BJ (cell line): Measurements from ENCODE around the gene KIAA0930. TPM values are rescaled to one million over a fixed set of nuclear protein-coding genes. Genes with fewer than 3 reads are reported as not detected.

ENCODE experiments used
- CTCF ChIA-PET: fragments of 350-600 bp; formaldehyde crosslinking; extraction: SDS; loops from one replicate; lab custom pipeline; 2021; ENCODE audit warnings: antibody characterized with exemption, inconsistent platforms; lab: Yijun Ruan, JAX
- POLR2A ChIA-PET: fragments of 300-600 bp; sonication (Branson Sonifier 250); formaldehyde crosslinking; extraction: SDS; loops from one replicate; lab custom pipeline; 2021; ENCODE audit warnings: antibody characterized with exemption; lab: Charles Lee
- DNase-seq: peaks from one replicate; pipeline ENCODE4 v3.0.0-alpha.2; 2011; ENCODE audit warnings: low read depth
- H3K27me3 ChIP-seq: 2 replicates; pipeline ENCODE4 v1.6.0; 2011; ENCODE audit warnings: low read length; ENCODE audit not compliant: control insufficient read depth, insufficient read depth
- H3K36me3 ChIP-seq: 2 replicates; pipeline ENCODE4 v1.5.1; 2011; ENCODE audit warnings: low read length; ENCODE audit not compliant: control insufficient read depth, insufficient read depth
- H3K4me3 ChIP-seq: 2 replicates; pipeline ENCODE4 v1.5.1; 2011; ENCODE audit warnings: low read depth, mild to moderate bottlenecking, control low read depth, low read length
- CTCF ChIP-seq: IDR thresholded peaks from 2 replicates; pipeline ENCODE4 v1.5.1; 2011; ENCODE audit warnings: low read depth, mild to moderate bottlenecking, control low read depth, inconsistent platforms, low read length, moderate library complexity; ENCODE audit not compliant: insufficient read depth
- polyA plus RNA-seq: library from polyadenylated mRNA; depleted of rRNA; stranded (reverse); fragments of >200 nt; gene quantifications from 2 replicates; pipeline ENCODE4 v1.2.3, GENCODE V29; 2011

KIAA0930 gene
- polyA plus RNA-seq, 1 experiment, result 64.0 TPM

- Histone ChIP-seq H3K4me3 (no peak overlapping the region), H3K27me3 (no peaks in the 10 kb centered on the region), H3K36me3 (no peaks in the 10 kb centered on the region)
- DNase-seq, result peak; percentile 97
- TF ChIP-seq CTCF, result no peak
- ChIA-PET CTCF (interaction anchor here (0.6 to 2.0 kb wide), 6 partner anchors 16 to 306 kb away, joined by 3 to 8 read pairs (median 3); no protein-coding TSS in a partner anchor), POLR2A (interaction anchor here (0.5 to 0.6 kb wide), 2 partner anchors 22 to 751 kb away, joined by 3 to 6 read pairs; no protein-coding TSS in a partner anchor)
These were observed 5.6 kb upstream of the KIAA0930 start for GRCh38 chr22:45246060-45246985.

GRCh38 chr22:45244916-45245315 lies 4.2 kb upstream of the KIAA0930 start:
- CTCF ChIA-PET, result interaction anchor here (1.0 to 2.0 kb wide), 2 partner anchors 36 to 144 kb away, joined by 3 to 8 read pairs; no protein-coding TSS in a partner anchor
- POLR2A ChIA-PET, result no interaction called here
- no peak for DNase-seq
- Histone ChIP-seq H3K27me3 (no peaks in the 10 kb centered on the region), H3K36me3 (no peaks in the 10 kb centered on the region), H3K4me3 (no peak overlapping the region)
- no peak for TF ChIP-seq CTCF

GRCh38 chr22:45242778-45243191 lies 2.1 kb upstream of the KIAA0930 start:
- no peak overlapping the region for H3K4me3 ChIP-seq
- DNase-seq, result no peak
- TF ChIP-seq CTCF, result no peak
- H3K36me3 ChIP-seq, result peaks cover 4% of the 10 kb centered on the region
- ChIA-PET CTCF (interaction anchor here (0.7 kb wide), 1 partner anchor 130 kb away, joined by 3 read pairs; no protein-coding TSS in a partner anchor), POLR2A (no interaction called here)
- no peaks in the 10 kb centered on the region for H3K27me3 ChIP-seq

DNA sequence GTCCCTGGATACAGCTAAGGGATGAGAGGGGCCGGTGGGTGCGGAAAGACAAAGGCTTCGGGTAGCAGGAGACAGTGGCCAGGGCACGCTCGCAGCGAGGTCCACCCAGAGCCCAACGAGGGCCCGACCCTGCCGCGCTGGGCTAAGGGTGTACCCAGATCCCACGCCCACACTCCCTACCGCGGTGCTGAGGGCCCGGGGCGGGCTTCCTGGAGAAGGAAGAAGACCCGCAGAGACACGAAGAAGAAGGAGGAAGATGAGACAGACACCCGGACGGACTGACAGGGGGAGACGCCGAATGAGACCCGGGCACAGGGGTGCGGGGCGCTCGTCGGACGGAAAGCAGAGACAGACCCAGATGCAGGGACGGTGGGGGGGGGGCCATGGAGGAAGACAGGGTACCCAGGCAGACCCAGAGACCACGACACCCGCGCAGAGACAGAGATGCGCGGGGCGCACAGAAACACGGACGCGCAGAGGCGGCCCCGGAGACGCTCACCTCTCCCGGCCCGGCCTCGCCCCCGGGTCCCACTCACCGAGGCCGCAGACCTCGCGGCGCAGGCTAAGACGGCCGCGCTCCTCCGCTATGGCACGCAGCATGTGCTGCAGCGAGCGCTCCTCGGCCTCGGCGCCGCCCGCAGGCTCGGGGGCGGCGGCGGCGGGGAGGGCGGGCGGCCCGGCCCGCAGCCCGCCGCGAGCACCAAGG lies 437 bp downstream of the KIAA0930 start:
- DNase-seq, result no peak
- ChIA-PET CTCF (no interaction called here), POLR2A (no interaction called here)
- no peaks in the 10 kb centered on the region for H3K27me3 ChIP-seq
- H3K4me3 ChIP-seq, result peak overlapping the region; percentile 75
- no peak for TF ChIP-seq CTCF
- peaks cover 8% of the 10 kb centered on the region for H3K36me3 ChIP-seq

- H3K27me3 ChIP-seq, result no peaks in the 10 kb centered on the region
- POLR2A ChIA-PET, result no interaction called here
- no peak for DNase-seq
- TF ChIP-seq CTCF, result no peak
- peaks cover 8% of the 10 kb centered on the region for H3K36me3 ChIP-seq
- H3K4me3 ChIP-seq, result peak overlapping the region; percentile 75
- CTCF ChIA-PET, result no interaction called here
These were observed 1.0 kb downstream of the KIAA0930 start for GRCh38 chr22:45239681-45240051.
